LNCaP clone FGC (cell line): ENCODE data around the gene UBQLN3.

Experiments used
- DNase-seq: peaks from one replicate; pipeline ENCODE4 v3.0.0-alpha.2; 2011; ENCODE audit warnings: low read depth
- H3K4me3 ChIP-seq: 2 replicates; pipeline ENCODE4 v1.5.1; 2011; ENCODE audit warnings: mild to moderate bottlenecking, low read depth, low read length, control low read depth
- TF ChIP-seq, protein P1 (sequence below): IDR thresholded peaks from 2 replicates; pipeline ENCODE4 v1.5.1; 2012; ENCODE audit warnings: mild to moderate bottlenecking; ENCODE audit not compliant: control insufficient read depth, insufficient read depth; ENCODE audit errors: extremely low read depth

The UBQLN3 gene

DNA sequence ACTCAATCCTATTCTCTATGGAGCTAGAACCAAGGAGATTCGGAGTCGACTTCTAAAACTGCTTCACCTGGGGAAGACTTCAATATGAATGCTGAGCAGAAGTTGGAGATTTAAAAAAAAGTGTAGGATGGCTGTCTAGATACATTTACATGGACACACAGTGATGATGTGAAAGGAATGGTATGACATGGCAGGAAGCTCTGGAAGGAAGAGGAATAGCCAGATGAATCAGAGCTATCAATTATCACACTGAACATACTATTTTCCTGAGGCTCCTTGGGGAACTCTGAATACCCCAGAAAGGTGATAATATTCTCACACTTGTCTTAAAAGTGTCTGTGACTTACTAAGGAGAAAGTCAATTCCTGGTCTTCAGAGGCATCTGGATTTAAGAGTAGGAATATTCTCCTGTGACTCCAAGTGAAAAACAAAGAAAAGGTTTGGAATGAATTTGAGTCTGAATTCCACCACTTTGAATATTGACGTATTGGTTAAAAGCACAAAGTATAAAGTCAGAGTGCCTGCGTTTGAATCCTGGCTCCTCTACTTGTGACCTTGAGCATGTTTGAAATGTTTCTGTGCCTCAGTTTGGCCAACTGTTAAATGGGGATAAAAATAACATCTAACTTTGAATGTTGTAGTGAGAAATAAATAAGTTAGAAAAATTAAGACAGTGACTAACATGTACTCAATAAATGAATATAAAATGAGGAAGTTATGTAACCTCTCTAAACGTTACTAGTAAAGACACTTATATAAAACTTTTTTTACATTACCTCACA is 20.0 kb downstream of the UBQLN3 start:
- TF ChIP-seq, protein P1, sequence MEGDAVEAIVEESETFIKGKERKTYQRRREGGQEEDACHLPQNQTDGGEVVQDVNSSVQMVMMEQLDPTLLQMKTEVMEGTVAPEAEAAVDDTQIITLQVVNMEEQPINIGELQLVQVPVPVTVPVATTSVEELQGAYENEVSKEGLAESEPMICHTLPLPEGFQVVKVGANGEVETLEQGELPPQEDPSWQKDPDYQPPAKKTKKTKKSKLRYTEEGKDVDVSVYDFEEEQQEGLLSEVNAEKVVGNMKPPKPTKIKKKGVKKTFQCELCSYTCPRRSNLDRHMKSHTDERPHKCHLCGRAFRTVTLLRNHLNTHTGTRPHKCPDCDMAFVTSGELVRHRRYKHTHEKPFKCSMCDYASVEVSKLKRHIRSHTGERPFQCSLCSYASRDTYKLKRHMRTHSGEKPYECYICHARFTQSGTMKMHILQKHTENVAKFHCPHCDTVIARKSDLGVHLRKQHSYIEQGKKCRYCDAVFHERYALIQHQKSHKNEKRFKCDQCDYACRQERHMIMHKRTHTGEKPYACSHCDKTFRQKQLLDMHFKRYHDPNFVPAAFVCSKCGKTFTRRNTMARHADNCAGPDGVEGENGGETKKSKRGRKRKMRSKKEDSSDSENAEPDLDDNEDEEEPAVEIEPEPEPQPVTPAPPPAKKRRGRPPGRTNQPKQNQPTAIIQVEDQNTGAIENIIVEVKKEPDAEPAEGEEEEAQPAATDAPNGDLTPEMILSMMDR, result no peak
- H3K4me3 ChIP-seq, result no peak overlapping the region
- no peak for DNase-seq

DNA sequence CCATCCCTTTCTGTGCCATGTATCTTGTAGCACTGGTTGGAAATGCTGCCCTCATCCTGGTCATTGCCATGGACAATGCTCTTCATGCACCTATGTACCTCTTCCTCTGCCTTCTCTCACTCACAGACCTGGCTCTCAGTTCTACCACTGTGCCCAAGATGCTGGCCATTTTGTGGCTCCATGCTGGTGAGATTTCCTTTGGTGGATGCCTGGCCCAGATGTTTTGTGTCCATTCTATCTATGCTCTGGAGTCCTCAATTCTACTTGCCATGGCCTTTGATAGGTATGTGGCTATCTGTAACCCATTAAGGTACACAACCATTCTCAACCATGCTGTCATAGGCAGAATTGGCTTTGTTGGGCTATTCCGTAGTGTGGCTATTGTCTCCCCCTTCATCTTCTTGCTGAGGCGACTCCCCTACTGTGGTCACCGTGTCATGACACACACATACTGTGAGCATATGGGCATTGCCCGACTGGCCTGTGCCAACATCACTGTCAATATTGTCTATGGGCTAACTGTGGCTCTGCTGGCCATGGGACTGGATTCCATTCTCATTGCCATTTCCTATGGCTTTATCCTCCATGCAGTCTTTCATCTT is 20.9 kb downstream of the UBQLN3 start:
- TF ChIP-seq, protein P1, result no peak
- no peak for DNase-seq
- H3K4me3 ChIP-seq, result no peak overlapping the region

DNA sequence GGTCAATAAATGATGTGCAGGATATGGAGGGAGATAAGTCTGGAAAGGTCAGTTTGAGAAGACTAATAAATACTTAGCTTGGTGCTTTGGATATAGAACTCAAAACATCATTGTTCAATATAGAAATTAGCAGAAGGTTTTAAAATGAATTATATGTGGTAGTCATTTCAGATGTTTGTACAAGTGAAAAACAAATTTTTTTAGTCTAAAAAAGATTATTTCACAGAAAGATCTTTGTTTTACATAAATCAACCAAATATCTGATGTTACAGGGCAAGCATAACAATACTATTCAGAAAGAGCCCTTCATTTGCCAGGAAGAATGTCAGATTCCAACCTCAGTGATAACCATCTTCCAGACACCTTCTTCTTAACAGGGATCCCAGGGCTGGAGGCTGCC is 21.4 kb downstream of the UBQLN3 start, which contains the start of gene OR52D1:
OR52D1 (plus strand) TSS at position 301 of the 400 bp plus-strand sequence; CDS start at position 323, 22 bp downstream.
- no peak for DNase-seq
- TF ChIP-seq, protein P1, result no peak
- H3K4me3 ChIP-seq, result no peak within 1 kb of the TSS

DNA sequence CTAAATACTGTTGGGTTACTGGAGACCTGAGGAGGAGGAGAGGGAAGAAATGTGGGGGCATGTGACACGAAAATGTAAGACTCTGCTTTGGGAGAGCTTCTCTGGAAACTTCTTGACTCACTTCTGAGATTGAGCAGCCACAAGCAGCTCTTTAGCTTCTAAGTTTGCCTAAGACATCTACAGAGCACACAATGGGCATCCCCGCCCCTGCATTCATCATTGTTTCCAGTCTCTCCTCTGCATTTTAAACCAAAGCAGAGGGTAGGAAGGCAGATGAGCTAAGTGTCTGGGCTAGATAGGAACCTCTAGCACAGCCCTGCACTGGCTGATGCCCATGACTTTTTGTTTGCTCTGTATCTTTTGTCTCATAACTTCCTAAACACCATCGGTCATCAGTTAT is 23.3 kb downstream of the UBQLN3 start:
- TF ChIP-seq, protein P1, result no peak
- no peak for DNase-seq
- H3K4me3 ChIP-seq, result no peak overlapping the region

DNA sequence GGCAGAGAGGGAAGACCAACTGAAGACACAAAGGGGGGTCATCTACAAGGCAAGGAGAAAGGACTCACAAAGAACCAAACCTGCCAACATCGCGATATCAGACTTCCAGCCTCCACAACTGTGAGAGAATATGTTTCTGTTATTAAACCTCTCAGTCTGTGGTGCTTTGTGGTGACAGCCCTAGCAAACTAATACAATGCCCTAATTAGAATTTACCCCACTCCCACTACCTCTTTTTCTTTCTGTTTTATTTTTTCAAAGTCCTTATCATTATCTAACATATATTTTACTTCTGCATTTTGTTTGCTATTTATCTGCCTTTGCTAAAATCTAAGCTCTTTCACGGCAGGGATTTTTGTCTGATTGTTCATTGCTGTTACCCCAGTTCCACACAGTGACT is 23.8 kb downstream of the UBQLN3 start:
- no peak overlapping the region for H3K4me3 ChIP-seq
- DNase-seq, result no peak
- TF ChIP-seq, protein P1, result no peak

DNA sequence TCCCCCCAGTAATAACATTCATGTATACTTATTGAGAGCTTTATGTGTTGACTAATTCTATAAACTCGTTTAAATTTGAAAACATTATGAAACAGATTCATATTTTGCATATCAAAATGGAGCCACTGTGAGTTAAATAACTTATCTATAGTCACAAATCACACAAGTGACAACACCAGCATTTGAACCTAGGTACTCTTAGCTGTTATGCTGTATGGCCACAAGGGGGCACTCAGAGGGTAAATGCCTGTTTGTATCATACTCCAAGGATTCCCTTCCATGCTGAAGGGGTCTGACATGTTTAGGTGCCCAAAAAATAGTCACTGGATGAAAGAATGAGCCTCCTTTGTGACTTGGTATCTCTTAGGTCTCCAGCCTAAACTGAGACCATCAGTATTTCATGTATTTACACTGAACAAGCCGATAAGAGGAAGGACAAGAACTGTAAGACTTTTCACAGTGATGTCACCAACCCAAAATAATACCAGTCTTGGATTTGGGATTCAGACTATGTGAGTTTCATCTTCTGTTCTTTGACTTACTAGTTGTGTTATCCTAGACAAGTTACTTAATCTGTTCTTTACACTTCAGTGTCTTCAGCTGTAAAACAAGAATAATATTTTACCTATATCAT is 33.5 kb downstream of the UBQLN3 start:
- TF ChIP-seq, protein P1, result peak; percentile 82
- DNase-seq, result no peak
- H3K4me3 ChIP-seq, result no peak overlapping the region
